ENCODE data around the gene SEMA4C.
A peak's percentile ranks its signal among the peaks of the same experiment; 100 is the strongest.

SEMA4C gene

GRCh38 chr2:96819128-96819875 is 50.6 kb downstream of the SEMA4C start:
- Histone ChIP-seq H3K27me3 (ENCODE audit: insufficient read depth, low read depth, severe bottlenecking) (no peaks in the 10 kb centered on the region), H3K9me3 (ENCODE audit: severe bottlenecking) (no peaks in the 10 kb centered on the region), H3K27ac (no peak overlapping the region), H3K36me3 (peaks cover 49% of the 10 kb centered on the region), H3K4me3 (ENCODE audit: low read depth, low read length) (no peak overlapping the region)
- DNase-seq = no peak
- TF ChIP-seq CTCF (IDR thresholded peaks at IDR 0.05; ENCODE audit: low read depth, low read length) = no peak

- peak overlapping the region; percentile 52 for H3K4me3 ChIP-seq (ENCODE audit: low read depth, low read length)
- no peak for DNase-seq
- H3K27me3 ChIP-seq (ENCODE audit: insufficient read depth, low read depth, severe bottlenecking) = no peaks in the 10 kb centered on the region
- H3K36me3 ChIP-seq = peaks cover 43% of the 10 kb centered on the region
- no peak overlapping the region for H3K27ac ChIP-seq
- no peak for TF ChIP-seq CTCF (IDR thresholded peaks at IDR 0.05; ENCODE audit: low read depth, low read length)
- no peaks in the 10 kb centered on the region for H3K9me3 ChIP-seq (ENCODE audit: severe bottlenecking)
Observed at GRCh38 chr2:96817882-96818281, 52.0 kb downstream of the SEMA4C start.

GRCh38 chr2:96816836-96817702 is 52.8 kb downstream of the SEMA4C start:
- Histone ChIP-seq H3K27ac (peak overlapping the region; percentile 39), H3K4me3 (ENCODE audit: low read depth, low read length) (peak overlapping the region; percentile 52), H3K36me3 (peaks cover 43% of the 10 kb centered on the region), H3K9me3 (ENCODE audit: severe bottlenecking) (no peaks in the 10 kb centered on the region), H3K27me3 (ENCODE audit: insufficient read depth, low read depth, severe bottlenecking) (no peaks in the 10 kb centered on the region)
- no peak for DNase-seq
- no peak for TF ChIP-seq CTCF (IDR thresholded peaks at IDR 0.05; ENCODE audit: low read depth, low read length)

- peak within 1 kb of the TSS; percentile 82 for H3K4me3 ChIP-seq (ENCODE audit: low read depth, low read length)
- peaks cover 44% of the 10 kb centered on the region for H3K36me3 ChIP-seq
- peak; percentile 97 for DNase-seq
- H3K27ac ChIP-seq = peak within 1 kb of the TSS; percentile 94
- no peaks in the 10 kb centered on the region for H3K27me3 ChIP-seq (ENCODE audit: insufficient read depth, low read depth, severe bottlenecking)
- TF ChIP-seq CTCF (IDR thresholded peaks at IDR 0.05; ENCODE audit: low read depth, low read length) = peak; percentile 70
- no peaks in the 10 kb centered on the region for H3K9me3 ChIP-seq (ENCODE audit: severe bottlenecking)
Observed at GRCh38 chr2:96816127-96816835, 53.6 kb downstream of the SEMA4C start, which contains the start of gene CNNM3. Gene CNNM3, plus strand, starts transcription at chr2:96816268. Its CDS starts 10 bp downstream, at chr2:96816278.

DNA sequence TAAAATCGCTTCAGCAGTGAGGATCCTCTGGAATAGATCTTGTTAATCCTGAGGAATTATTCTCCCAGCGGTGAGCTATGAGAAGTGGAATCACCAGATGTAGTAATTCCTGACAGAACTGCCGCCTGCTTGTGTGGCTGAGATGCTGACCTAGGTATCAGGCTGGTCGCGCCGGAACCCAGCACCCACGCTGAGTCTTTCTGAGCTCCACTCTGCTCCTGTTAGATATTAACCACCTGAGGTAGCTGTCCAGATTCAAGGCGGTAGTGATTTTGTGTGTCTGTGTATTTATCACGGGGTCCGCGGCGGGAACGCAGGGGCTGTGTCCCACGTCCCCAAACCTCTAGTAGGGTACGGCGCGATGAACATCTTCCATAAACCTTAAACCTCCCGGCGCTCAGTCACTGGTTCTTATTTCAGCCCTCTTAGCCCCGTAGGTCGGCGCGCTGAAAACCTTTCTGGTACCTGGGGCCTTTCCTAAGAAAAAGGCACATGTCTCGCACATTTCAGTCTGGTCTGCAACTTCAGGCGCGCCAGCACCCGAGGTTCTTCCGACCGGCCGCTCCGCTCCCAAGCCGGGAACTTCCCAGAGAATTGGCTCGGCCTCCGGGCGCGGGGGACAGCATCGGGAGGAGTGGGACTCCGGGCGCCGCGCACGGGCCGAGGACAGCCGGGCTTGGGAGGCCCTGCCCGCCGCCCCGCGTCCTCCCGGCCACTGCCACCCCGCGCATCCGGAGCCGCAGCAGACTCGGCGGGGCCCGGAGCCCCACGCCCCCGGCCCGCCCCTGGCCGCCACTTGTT is 54.4 kb downstream of the SEMA4C start:
- peaks cover 43% of the 10 kb centered on the region for H3K36me3 ChIP-seq
- TF ChIP-seq CTCF (IDR thresholded peaks at IDR 0.05; ENCODE audit: low read depth, low read length) = no peak
- H3K27ac ChIP-seq = peak overlapping the region; percentile 61
- peak; percentile 38 for DNase-seq
- no peaks in the 10 kb centered on the region for H3K9me3 ChIP-seq (ENCODE audit: severe bottlenecking)
- peak overlapping the region; percentile 82 for H3K4me3 ChIP-seq (ENCODE audit: low read depth, low read length)
- H3K27me3 ChIP-seq (ENCODE audit: insufficient read depth, low read depth, severe bottlenecking) = no peaks in the 10 kb centered on the region

All from WERI-Rb-1 (cell line).